ENCODE data around the gene MYO5A.

MYO5A gene

DNA sequence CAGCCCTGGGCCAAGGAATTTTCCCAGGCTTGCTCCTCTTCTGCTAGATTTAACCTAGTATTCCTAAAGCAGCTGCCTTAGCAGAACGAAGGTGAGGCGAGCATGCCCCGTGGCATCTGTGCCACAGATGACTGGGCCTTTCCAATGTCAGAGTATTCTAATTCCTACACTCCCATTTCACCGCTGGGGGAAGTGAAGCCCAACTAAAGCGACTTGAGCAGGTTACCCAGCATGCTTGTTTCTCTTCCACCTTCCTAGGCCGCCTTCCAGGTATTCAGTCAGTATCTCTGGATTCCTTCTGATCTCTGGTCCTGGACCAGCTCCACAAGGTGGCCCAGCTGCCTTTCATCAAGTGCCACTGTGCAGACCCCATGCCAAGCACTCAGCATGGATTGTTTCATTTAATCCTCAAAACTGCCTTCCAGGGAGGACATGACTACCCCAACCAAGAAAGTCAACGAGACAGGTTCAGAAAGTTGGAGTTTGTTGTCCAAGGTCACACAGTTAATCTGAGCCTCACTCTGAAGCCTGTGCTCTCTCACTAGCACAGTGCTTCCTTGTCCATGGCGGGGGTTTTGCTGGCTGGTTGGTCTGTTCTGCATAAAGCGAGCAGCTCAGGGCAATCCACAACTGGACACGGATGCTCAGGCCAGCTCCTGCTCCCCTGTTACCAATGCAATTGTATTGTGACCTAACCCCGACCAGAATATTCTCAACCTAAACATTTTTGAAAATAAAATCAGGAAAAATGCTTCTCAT lies 248.2 kb downstream of the MYO5A start:
- no peak for DNase-seq (ENCODE audit: low read depth)
- H3K4me3 ChIP-seq (ENCODE audit: low read depth, low read length): no peak overlapping the region
- TF ChIP-seq, protein P1, sequence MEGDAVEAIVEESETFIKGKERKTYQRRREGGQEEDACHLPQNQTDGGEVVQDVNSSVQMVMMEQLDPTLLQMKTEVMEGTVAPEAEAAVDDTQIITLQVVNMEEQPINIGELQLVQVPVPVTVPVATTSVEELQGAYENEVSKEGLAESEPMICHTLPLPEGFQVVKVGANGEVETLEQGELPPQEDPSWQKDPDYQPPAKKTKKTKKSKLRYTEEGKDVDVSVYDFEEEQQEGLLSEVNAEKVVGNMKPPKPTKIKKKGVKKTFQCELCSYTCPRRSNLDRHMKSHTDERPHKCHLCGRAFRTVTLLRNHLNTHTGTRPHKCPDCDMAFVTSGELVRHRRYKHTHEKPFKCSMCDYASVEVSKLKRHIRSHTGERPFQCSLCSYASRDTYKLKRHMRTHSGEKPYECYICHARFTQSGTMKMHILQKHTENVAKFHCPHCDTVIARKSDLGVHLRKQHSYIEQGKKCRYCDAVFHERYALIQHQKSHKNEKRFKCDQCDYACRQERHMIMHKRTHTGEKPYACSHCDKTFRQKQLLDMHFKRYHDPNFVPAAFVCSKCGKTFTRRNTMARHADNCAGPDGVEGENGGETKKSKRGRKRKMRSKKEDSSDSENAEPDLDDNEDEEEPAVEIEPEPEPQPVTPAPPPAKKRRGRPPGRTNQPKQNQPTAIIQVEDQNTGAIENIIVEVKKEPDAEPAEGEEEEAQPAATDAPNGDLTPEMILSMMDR (IDR thresholded peaks at IDR 0.05; ENCODE audit: insufficient read depth, low read depth, low read length, missing control alignments): no peak

DNA sequence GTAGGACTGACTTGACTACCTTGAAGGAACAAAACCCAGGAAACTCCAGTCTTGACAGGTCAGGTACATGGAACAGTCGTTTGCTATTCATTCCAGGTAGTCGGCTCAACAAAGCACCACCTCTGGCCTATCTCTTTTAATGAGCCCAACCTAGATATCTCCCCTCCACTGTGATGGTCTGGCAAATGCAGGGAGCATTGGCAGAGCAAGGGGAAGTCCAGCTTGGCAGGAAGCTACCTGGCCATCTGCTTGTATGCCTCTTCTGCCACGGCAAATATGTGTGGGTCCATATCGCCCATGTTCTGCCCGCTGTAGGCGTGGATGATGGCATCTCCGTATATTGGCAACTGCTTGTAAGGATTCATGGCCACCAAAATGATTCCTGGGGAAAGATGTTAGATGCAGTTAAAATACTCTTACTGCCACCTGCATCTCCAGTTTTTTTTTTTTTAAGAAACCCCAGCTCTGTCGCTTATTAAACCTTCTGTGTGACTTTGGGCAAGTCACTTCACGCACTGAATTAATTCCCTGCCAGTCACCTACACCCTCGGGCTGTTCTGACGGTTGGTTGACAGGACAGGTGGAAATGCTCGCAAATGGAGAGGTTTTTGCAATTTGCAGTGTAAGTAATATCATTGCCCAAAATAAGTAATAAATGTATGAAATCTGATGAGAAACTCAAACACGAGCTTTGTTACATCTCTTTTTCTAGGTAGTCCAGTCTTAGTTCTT lies 249.9 kb downstream of the MYO5A start:
- TF ChIP-seq, protein P1 (IDR thresholded peaks at IDR 0.05; ENCODE audit: insufficient read depth, low read depth, low read length, missing control alignments): no peak
- no peak overlapping the region for H3K4me3 ChIP-seq (ENCODE audit: low read depth, low read length)
- DNase-seq (ENCODE audit: low read depth): no peak

DNA sequence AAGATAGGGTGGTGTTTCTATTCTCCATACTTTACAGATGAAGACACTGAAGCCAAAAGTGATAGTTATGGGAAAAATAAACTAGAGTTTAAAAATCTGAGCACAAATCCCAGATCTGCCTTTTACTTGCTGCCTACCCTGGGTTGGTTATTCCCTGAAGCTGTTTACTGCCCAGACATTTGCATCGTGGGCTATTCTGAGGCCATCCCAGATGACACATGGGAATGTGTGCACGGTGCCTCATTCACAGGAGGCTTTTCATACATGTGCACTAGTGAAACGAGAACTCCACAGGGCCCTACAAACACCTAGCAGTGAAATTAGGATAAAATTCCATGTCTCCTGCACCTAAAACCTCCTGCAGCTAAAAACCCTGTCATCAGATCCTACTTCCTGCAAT lies 250.5 kb downstream of the MYO5A start:
- TF ChIP-seq, protein P1 (IDR thresholded peaks at IDR 0.05; ENCODE audit: insufficient read depth, low read depth, low read length, missing control alignments): no peak
- H3K4me3 ChIP-seq (ENCODE audit: low read depth, low read length): no peak overlapping the region
- no peak for DNase-seq (ENCODE audit: low read depth)

DNA sequence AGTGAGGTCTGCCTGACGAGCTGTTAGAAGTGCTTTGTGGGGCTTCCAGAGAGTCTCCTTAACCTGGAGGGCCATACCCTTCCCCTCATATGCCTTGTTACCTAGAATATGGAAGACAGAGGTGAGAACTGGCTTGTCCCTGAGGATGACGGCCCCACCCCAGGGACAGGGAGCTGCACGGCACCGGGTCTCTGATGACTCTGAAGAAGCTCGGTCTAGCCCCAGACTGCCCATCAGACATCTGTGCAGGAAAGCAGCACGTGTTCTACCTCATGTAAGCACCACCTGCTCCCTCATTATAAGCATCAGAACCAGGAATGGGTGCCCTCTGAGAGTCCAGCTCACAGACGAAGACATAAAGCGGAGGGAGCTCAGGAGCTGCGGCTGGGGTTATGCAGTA lies 251.1 kb downstream of the MYO5A start:
- TF ChIP-seq, protein P1 (IDR thresholded peaks at IDR 0.05; ENCODE audit: insufficient read depth, low read depth, low read length, missing control alignments): no peak
- DNase-seq (ENCODE audit: low read depth): no peak
- H3K4me3 ChIP-seq (ENCODE audit: low read depth, low read length): no peak overlapping the region

DNA sequence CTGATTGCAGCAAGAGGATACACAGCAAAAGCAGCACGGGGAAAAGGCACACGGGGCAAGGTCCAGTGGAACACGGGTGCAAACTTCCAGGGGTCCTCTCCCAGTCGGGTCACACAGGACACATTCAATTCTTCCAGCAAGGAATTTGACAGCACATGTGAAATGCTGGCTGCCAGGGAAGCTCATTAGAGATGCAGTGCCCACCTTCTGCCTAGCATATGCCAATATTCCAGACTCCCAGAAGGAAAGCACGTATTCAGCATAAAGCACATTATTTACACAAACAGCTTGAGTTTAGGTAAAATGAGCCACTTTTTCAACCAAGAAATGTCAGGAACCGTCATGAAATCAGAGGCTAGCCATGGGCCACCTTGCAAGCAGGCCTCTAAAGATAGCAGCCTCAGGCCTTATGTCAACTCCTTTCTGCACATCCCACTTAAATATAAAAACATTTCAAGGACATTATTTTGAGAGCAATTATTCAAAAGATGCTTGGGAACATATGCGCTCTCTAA lies 252.4 kb downstream of the MYO5A start:
- TF ChIP-seq, protein P1 (IDR thresholded peaks at IDR 0.05; ENCODE audit: insufficient read depth, low read depth, low read length, missing control alignments): no peak
- DNase-seq (ENCODE audit: low read depth): no peak
- no peak overlapping the region for H3K4me3 ChIP-seq (ENCODE audit: low read depth, low read length)

DNA sequence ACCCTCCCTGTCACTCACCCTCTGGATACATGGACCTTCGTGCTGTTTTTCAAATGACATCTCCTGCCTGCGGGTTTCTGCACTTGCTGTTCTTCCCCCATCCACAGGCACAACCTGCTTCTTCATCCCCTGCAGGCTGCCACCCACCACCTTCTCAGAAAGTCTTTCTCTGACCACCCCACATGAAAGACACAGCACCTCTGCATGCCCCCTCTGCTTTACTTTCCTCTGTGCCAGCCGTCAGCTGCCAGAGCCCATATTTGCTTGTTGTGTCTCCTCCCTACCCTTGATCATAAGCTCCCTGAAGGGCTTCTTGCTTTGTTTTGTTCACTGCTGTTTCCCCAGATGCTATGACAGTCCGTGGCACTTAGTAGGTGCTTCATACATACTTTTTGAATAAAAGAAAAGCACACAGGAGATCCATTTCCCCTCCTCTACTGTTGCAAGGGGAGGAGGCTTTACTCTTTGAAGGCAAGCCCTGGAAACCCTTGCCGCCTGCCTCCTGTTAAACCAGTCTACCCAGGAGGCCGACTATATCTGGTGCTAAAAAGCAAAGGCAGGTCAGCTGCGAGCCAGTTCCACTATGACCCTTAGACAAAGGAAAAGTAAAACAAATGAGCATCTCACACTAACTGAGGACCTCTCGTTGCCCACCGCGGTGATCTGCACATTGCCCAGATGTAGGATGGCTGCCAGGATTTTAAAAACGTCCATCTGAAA lies 265.0 kb downstream of the MYO5A start:
- TF ChIP-seq, protein P1 (IDR thresholded peaks at IDR 0.05; ENCODE audit: insufficient read depth, low read depth, low read length, missing control alignments): no peak
- no peak for DNase-seq (ENCODE audit: low read depth)
- no peak overlapping the region for H3K4me3 ChIP-seq (ENCODE audit: low read depth, low read length)

All from GM12865 (cell line).